Upper lobe of right lung (tissue), 1 donor: ENCODE data around the gene MAP4K5. TPM values are rescaled to one million over a fixed set of nuclear protein-coding genes. Genes with fewer than 3 reads are reported as not detected.

Source experiments
- ATAC-seq: fragments of 200-7000 bp; cut with Tn5 transposase; one replicate; pipeline ENCODE4 v1.9.1; 2020; ENCODE audit warnings: mild to moderate bottlenecking, moderate library complexity
- DNase-seq: peaks from one replicate; pipeline ENCODE4 v3.0.0-alpha.2; 2020
- H3K27ac ChIP-seq: fragments of 200-600 bp; one replicate; pipeline ENCODE4 v1.8.0; 2022
- H3K27me3 ChIP-seq: fragments of 200-600 bp; one replicate; pipeline ENCODE4 v1.8.0; 2022; ENCODE audit warnings: mild to moderate bottlenecking
- H3K36me3 ChIP-seq: fragments of 200-600 bp; one replicate; pipeline ENCODE4 v1.8.0; 2022
- H3K4me1 ChIP-seq: fragments of 200-600 bp; one replicate; pipeline ENCODE4 v1.8.0; 2022
- H3K4me3 ChIP-seq: fragments of 200-600 bp; one replicate; pipeline ENCODE4 v1.8.0; 2022; ENCODE audit warnings: mild to moderate bottlenecking
- H3K9me3 ChIP-seq: fragments of 200-600 bp; one replicate; pipeline ENCODE4 v1.8.0; 2022
- intact Hi-C: fragments of 100-400 bp; cut with DNase I; formaldehyde crosslinking; loops from one replicate; pipeline ENCODE4 v1.11.0; 2022
- total RNA-seq: library from RNA; stranded (reverse); fragmentation: NEBNext Ultra II Directional; extraction: Animal tissue kit (Norgen Biotek cat#: 25700); gene quantifications from one replicate; pipeline ENCODE4 v1.2.1, GENCODE V29; 2021
- TF ChIP-seq, protein P1 (sequence below): fragments of 200-600 bp; IDR thresholded peaks from one replicate; pipeline ENCODE4 v1.8.0; 2022; ENCODE audit warnings: antibody characterized with exemption
- donor health status: DM: no; HTN: yes; CAD: no; lungs with severe emphysema.

Gene MAP4K5
- total RNA-seq, 1 donor from 2014 or later, result 46.3 TPM

GRCh38 chr14:50534997-50535396 is 2.6 kb upstream of the MAP4K5 start:
- Histone ChIP-seq H3K9me3 (no peaks in the 10 kb centered on the region), H3K27me3 (no peaks in the 10 kb centered on the region), H3K36me3 (no peaks in the 10 kb centered on the region), H3K4me3 (no peak overlapping the region), H3K4me1 (peaks cover 23% of the 10 kb centered on the region), H3K27ac (no peak overlapping the region)
- TF ChIP-seq, protein P1, sequence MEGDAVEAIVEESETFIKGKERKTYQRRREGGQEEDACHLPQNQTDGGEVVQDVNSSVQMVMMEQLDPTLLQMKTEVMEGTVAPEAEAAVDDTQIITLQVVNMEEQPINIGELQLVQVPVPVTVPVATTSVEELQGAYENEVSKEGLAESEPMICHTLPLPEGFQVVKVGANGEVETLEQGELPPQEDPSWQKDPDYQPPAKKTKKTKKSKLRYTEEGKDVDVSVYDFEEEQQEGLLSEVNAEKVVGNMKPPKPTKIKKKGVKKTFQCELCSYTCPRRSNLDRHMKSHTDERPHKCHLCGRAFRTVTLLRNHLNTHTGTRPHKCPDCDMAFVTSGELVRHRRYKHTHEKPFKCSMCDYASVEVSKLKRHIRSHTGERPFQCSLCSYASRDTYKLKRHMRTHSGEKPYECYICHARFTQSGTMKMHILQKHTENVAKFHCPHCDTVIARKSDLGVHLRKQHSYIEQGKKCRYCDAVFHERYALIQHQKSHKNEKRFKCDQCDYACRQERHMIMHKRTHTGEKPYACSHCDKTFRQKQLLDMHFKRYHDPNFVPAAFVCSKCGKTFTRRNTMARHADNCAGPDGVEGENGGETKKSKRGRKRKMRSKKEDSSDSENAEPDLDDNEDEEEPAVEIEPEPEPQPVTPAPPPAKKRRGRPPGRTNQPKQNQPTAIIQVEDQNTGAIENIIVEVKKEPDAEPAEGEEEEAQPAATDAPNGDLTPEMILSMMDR, result no peak
- DNase-seq (no peak), ATAC-seq (no peak)
- intact Hi-C loops, result loop anchor here (10.0 kb wide), 1 partner anchor 210 kb away; no protein-coding TSS in a partner anchor

GRCh38 chr14:50534416-50534815 is 2.0 kb upstream of the MAP4K5 start:
- H3K4me3 ChIP-seq, result no peak overlapping the region
- TF ChIP-seq, protein P1, result no peak
- H3K4me1 ChIP-seq, result peaks cover 28% of the 10 kb centered on the region
- H3K9me3 ChIP-seq, result no peaks in the 10 kb centered on the region
- DNase-seq, result no peak
- no peaks in the 10 kb centered on the region for H3K36me3 ChIP-seq
- no peak for ATAC-seq
- intact Hi-C loops, result loop anchor here (10.0 kb wide), 1 partner anchor 210 kb away; no protein-coding TSS in a partner anchor
- H3K27ac ChIP-seq, result no peak overlapping the region
- H3K27me3 ChIP-seq, result no peaks in the 10 kb centered on the region

- Histone ChIP-seq H3K9me3 (no peaks in the 10 kb centered on the region), H3K27ac (no peak overlapping the region), H3K27me3 (no peaks in the 10 kb centered on the region), H3K36me3 (no peaks in the 10 kb centered on the region), H3K4me1 (peaks cover 34% of the 10 kb centered on the region), H3K4me3 (no peak overlapping the region)
- ATAC-seq (no peak), DNase-seq (no peak)
- intact Hi-C loops, result loop anchor here (10.0 kb wide), 1 partner anchor 209 kb away; no protein-coding TSS in a partner anchor
- TF ChIP-seq, protein P1, result no peak
These were observed 1.4 kb upstream of the MAP4K5 start for GRCh38 chr14:50533806-50534205.

DNA sequence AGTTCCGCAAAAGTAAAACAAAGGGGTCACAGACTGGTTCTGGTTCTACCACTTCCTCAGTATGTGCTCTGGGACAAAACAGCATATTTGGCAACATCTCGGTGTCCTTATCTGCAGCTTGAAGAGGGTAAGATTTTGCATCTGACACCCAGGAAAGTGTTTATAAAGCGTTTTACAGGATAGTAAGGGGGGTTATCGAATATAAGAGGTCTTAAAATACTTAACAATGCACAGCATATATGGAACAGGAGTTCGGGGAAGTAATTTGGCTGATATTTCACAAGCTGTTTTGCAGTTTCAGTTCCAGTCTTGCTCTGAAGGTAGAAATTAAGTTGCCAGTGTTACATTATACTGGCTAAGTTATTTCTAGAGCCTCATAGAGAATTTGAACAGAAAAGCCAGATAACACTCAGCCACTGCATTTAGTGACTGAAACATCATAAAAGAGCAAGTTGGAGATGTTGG is 904 bp upstream of the MAP4K5 start:
- DNase-seq (no peak), ATAC-seq (no peak)
- Histone ChIP-seq H3K27ac (peak overlapping the region; percentile 96), H3K4me3 (peak overlapping the region; percentile 96), H3K4me1 (peaks cover 39% of the 10 kb centered on the region), H3K9me3 (no peaks in the 10 kb centered on the region), H3K36me3 (no peaks in the 10 kb centered on the region), H3K27me3 (no peaks in the 10 kb centered on the region)
- TF ChIP-seq, protein P1, result no peak
- intact Hi-C loops, result loop anchor here (10.0 kb wide), 1 partner anchor 208 kb away; no protein-coding TSS in a partner anchor

GRCh38 chr14:50531595-50532501 is 521 bp downstream of the MAP4K5 start:
- Histone ChIP-seq H3K4me3 (peak overlapping the region; percentile 96), H3K4me1 (peaks cover 43% of the 10 kb centered on the region), H3K27me3 (no peaks in the 10 kb centered on the region), H3K9me3 (no peaks in the 10 kb centered on the region), H3K36me3 (peaks cover 2% of the 10 kb centered on the region), H3K27ac (peak overlapping the region; percentile 96)
- TF ChIP-seq, protein P1, result no peak
- DNase-seq, result peak; percentile 81
- peak; percentile 40 for ATAC-seq
- intact Hi-C loops, result loop anchor here (10.0 kb wide), 1 partner anchor 207 kb away; no protein-coding TSS in a partner anchor
